Activated CD4-positive, alpha-beta memory T cell treated with anti-CD3 and anti-CD28 coated beads, Interleukin-2, amount 10 ng/mL, durations not matched to agents 7 days and 5 days (primary cell): ENCODE data around the gene XIRP1. TPM values are rescaled to one million over a fixed set of nuclear protein-coding genes. Genes with fewer than 3 reads are reported as not detected.
A peak's percentile ranks its signal among the peaks of the same experiment; 100 is the strongest.

Experiments
- CTCF ChIA-PET: fragments of 350-600 bp; sonication (Branson Sonifier 250); formaldehyde crosslinking; loops from one replicate; lab custom pipeline; 2021; ENCODE audit warnings: antibody characterized with exemption, inconsistent platforms; lab: Charles Lee
- POLR2A ChIA-PET: fragments of 350-600 bp; sonication (Branson Sonifier 250); formaldehyde crosslinking; loops from one replicate; lab custom pipeline; 2021; ENCODE audit warnings: antibody characterized with exemption; lab: Charles Lee
- DNase-seq: peaks from one replicate; pipeline ENCODE4 v3.0.0-alpha.2; 2020
- H3K27ac Mint-ChIP-seq: one replicate; pipeline ENCODE4 v1.8.0; 2021; ENCODE audit warnings: mild to moderate bottlenecking, mixed read lengths
- H3K27me3 Mint-ChIP-seq: one replicate; pipeline ENCODE4 v1.8.0; 2021; ENCODE audit warnings: mixed read lengths
- H3K36me3 Mint-ChIP-seq: one replicate; pipeline ENCODE4 v1.8.0; 2021; ENCODE audit warnings: low read depth, mixed read lengths
- H3K4me1 Mint-ChIP-seq: one replicate; pipeline ENCODE4 v1.8.0; 2021; ENCODE audit warnings: mixed read lengths
- H3K4me3 Mint-ChIP-seq: one replicate; pipeline ENCODE4 v1.8.0; 2021; ENCODE audit warnings: mild to moderate bottlenecking, mixed read lengths
- H3K9me3 Mint-ChIP-seq: one replicate; pipeline ENCODE4 v1.8.0; 2021; ENCODE audit warnings: mixed read lengths
- total RNA-seq, 2 experiments: library from RNA; stranded (reverse); gene quantifications; one replicate each; pipeline ENCODE4 v1.2.3, GENCODE V29; 2021

Gene XIRP1
- total RNA-seq, 2 experiments from 2014 or later: 0.03 to 0.05 TPM

- DNase-seq: no peak
- CTCF ChIA-PET: interaction anchor here (0.6 to 18.5 kb wide), 28 partner anchors 9 to 196 kb away, joined by 3 to 633 read pairs (median 4); partner anchors contain the start of gene CX3CR1
Measured at GRCh38 chr3:39190281-39191025, 1.9 kb downstream of the XIRP1 start.

GRCh38 chr3:39189959-39190269 is 2.5 kb downstream of the XIRP1 start:
- ChIA-PET POLR2A (interaction anchor here (1.0 to 6.0 kb wide), 4 partner anchors 99 to 194 kb away, joined by 3 to 39 read pairs (median 6); no protein-coding TSS in a partner anchor), CTCF (interaction anchor here (0.6 to 18.5 kb wide), 27 partner anchors 8 to 189 kb away, joined by 3 to 633 read pairs (median 4); partner anchors contain the start of gene CX3CR1)
- peaks cover 13% of the 10 kb centered on the region for H3K4me1 Mint-ChIP-seq
- H3K9me3 Mint-ChIP-seq: no peaks in the 10 kb centered on the region
- H3K4me3 Mint-ChIP-seq: no peak overlapping the region
- no peaks in the 10 kb centered on the region for H3K36me3 Mint-ChIP-seq
- H3K27ac Mint-ChIP-seq: no peak overlapping the region
- H3K27me3 Mint-ChIP-seq: no peaks in the 10 kb centered on the region
- DNase-seq: peak; percentile 69

More at GRCh38 chr3:39190281-39191025, 1.9 kb downstream of the XIRP1 start:
- H3K27me3 Mint-ChIP-seq: peaks cover 3% of the 10 kb centered on the region
- no peak overlapping the region for H3K4me3 Mint-ChIP-seq
- H3K36me3 Mint-ChIP-seq: no peaks in the 10 kb centered on the region
- POLR2A ChIA-PET: interaction anchor here (1.0 to 6.0 kb wide), 4 partner anchors 98 to 194 kb away, joined by 3 to 39 read pairs (median 6); no protein-coding TSS in a partner anchor
- no peaks in the 10 kb centered on the region for H3K9me3 Mint-ChIP-seq
- H3K4me1 Mint-ChIP-seq: peaks cover 13% of the 10 kb centered on the region
- H3K27ac Mint-ChIP-seq: no peak overlapping the region

- ChIA-PET POLR2A (interaction anchor here (1.0 to 6.0 kb wide), 5 partner anchors 99 to 217 kb away, joined by 3 to 39 read pairs (median 4); partner anchors contain the start of gene RPSA), CTCF (interaction anchor here (0.8 to 18.5 kb wide), 19 partner anchors 7 to 189 kb away, joined by 3 to 633 read pairs (median 6); partner anchors contain the start of gene CX3CR1)
- H3K9me3 Mint-ChIP-seq: no peaks in the 10 kb centered on the region
- peaks cover 13% of the 10 kb centered on the region for H3K4me1 Mint-ChIP-seq
- no peaks in the 10 kb centered on the region for H3K27me3 Mint-ChIP-seq
- no peak overlapping the region for H3K4me3 Mint-ChIP-seq
- no peak overlapping the region for H3K27ac Mint-ChIP-seq
- no peaks in the 10 kb centered on the region for H3K36me3 Mint-ChIP-seq
- DNase-seq: no peak
Measured at GRCh38 chr3:39189150-39189958, 3.0 kb downstream of the XIRP1 start.

GRCh38 chr3:39188271-39189149 is 3.9 kb downstream of the XIRP1 start:
- ChIA-PET CTCF (interaction anchor here (0.8 to 18.5 kb wide), 7 partner anchors 12 to 158 kb away, joined by 3 to 633 read pairs (median 8); no protein-coding TSS in a partner anchor), POLR2A (interaction anchor here (1.8 to 6.0 kb wide), 3 partner anchors 100 to 218 kb away, joined by 4 to 39 read pairs (median 7); partner anchors contain the start of gene RPSA)
- Mint-ChIP-seq H3K4me1 (peaks cover 13% of the 10 kb centered on the region), H3K36me3 (no peaks in the 10 kb centered on the region), H3K27ac (no peak overlapping the region), H3K9me3 (no peaks in the 10 kb centered on the region), H3K27me3 (no peaks in the 10 kb centered on the region), H3K4me3 (no peak overlapping the region)
- DNase-seq: no peak

GRCh38 chr3:39187372-39188155 is 4.8 kb downstream of the XIRP1 start:
- DNase-seq: no peak
- no peaks in the 10 kb centered on the region for H3K36me3 Mint-ChIP-seq
- CTCF ChIA-PET: interaction anchor here (18.5 kb wide), 1 partner anchor 103 kb away, joined by 633 read pairs; no protein-coding TSS in a partner anchor
- no peak overlapping the region for H3K4me3 Mint-ChIP-seq
- H3K27ac Mint-ChIP-seq: no peak overlapping the region
- no peaks in the 10 kb centered on the region for H3K27me3 Mint-ChIP-seq
- POLR2A ChIA-PET: interaction anchor here (1.8 kb wide), 1 partner anchor 219 kb away, joined by 4 read pairs; the partner anchor contains the start of gene RPSA
- no peaks in the 10 kb centered on the region for H3K9me3 Mint-ChIP-seq
- peaks cover 10% of the 10 kb centered on the region for H3K4me1 Mint-ChIP-seq

- CTCF ChIA-PET: interaction anchor here (0.8 to 18.5 kb wide), 3 partner anchors 10 to 103 kb away, joined by 3 to 633 read pairs (median 4); no protein-coding TSS in a partner anchor
- Mint-ChIP-seq H3K36me3 (no peaks in the 10 kb centered on the region), H3K4me3 (no peak overlapping the region), H3K9me3 (no peaks in the 10 kb centered on the region), H3K4me1 (peaks cover 10% of the 10 kb centered on the region), H3K27ac (no peak overlapping the region), H3K27me3 (no peaks in the 10 kb centered on the region)
- no peak for DNase-seq
- POLR2A ChIA-PET: no interaction called here
Measured at GRCh38 chr3:39186692-39187151, 5.7 kb downstream of the XIRP1 start.

- H3K4me3 Mint-ChIP-seq: no peak overlapping the region
- H3K4me1 Mint-ChIP-seq: peaks cover 12% of the 10 kb centered on the region
- CTCF ChIA-PET: interaction anchor here (0.8 to 18.5 kb wide), 3 partner anchors 10 to 104 kb away, joined by 3 to 633 read pairs (median 4); no protein-coding TSS in a partner anchor
- POLR2A ChIA-PET: no interaction called here
- no peaks in the 10 kb centered on the region for H3K27me3 Mint-ChIP-seq
- no peak for DNase-seq
- no peaks in the 10 kb centered on the region for H3K9me3 Mint-ChIP-seq
- no peaks in the 10 kb centered on the region for H3K36me3 Mint-ChIP-seq
- H3K27ac Mint-ChIP-seq: no peak overlapping the region
Measured at GRCh38 chr3:39185959-39186691, 6.3 kb downstream of the XIRP1 start.

- ChIA-PET CTCF (interaction anchor here (18.5 kb wide), 1 partner anchor 105 kb away, joined by 633 read pairs; no protein-coding TSS in a partner anchor), POLR2A (no interaction called here)
- no peak for DNase-seq
- Mint-ChIP-seq H3K27ac (no peak overlapping the region), H3K27me3 (no peaks in the 10 kb centered on the region), H3K9me3 (no peaks in the 10 kb centered on the region), H3K4me3 (no peak overlapping the region), H3K36me3 (no peaks in the 10 kb centered on the region), H3K4me1 (peaks cover 14% of the 10 kb centered on the region)
Measured at GRCh38 chr3:39185326-39185958, 7.0 kb downstream of the XIRP1 start.

GRCh38 chr3:39184968-39185285 is 7.5 kb downstream of the XIRP1 start:
- DNase-seq: no peak
- ChIA-PET POLR2A (interaction anchor here (0.7 to 1.4 kb wide), 2 partner anchors 38 to 107 kb away, joined by 3 read pairs; no protein-coding TSS in a partner anchor), CTCF (interaction anchor here (18.5 kb wide), 1 partner anchor 105 kb away, joined by 633 read pairs; no protein-coding TSS in a partner anchor)
- no peaks in the 10 kb centered on the region for H3K36me3 Mint-ChIP-seq
- H3K27ac Mint-ChIP-seq: no peak overlapping the region
- H3K27me3 Mint-ChIP-seq: no peaks in the 10 kb centered on the region
- H3K4me3 Mint-ChIP-seq: no peak overlapping the region
- no peaks in the 10 kb centered on the region for H3K9me3 Mint-ChIP-seq
- peaks cover 18% of the 10 kb centered on the region for H3K4me1 Mint-ChIP-seq
